MM.1S (cell line): ENCODE data around the gene TMEM106C.

Source experiments
- DNase-seq: peaks from one replicate; pipeline ENCODE4 v3.0.0-alpha.2; 2015
- H2AFZ ChIP-seq: fragments of 300-600 bp; sonication (generic); 2 replicates; pipeline ENCODE4 v1.6.0; 2016; ENCODE audit warnings: antibody characterized with exemption, low read length
- H3F3A ChIP-seq: fragments of 300-600 bp; sonication (generic); 2 replicates; pipeline ENCODE4 v1.6.1; 2016; ENCODE audit warnings: mild to moderate bottlenecking, antibody characterized with exemption, low read length, moderate library complexity, mixed read lengths; ENCODE audit not compliant: insufficient read depth
- H3K27ac ChIP-seq: fragments of 300-600 bp; sonication (generic); 2 replicates; pipeline ENCODE4 v1.5.1; 2016; ENCODE audit warnings: mild to moderate bottlenecking, low read length
- H3K27me3 ChIP-seq: fragments of 300-600 bp; sonication (generic); replicated peaks from 2 replicates; pipeline ENCODE4 v1.6.0; 2016; ENCODE audit warnings: low read length; ENCODE audit not compliant: insufficient read depth
- H3K36me3 ChIP-seq: fragments of 300-600 bp; sonication (generic); replicated peaks from 2 replicates; pipeline ENCODE4 v1.6.1; 2016; ENCODE audit warnings: mild to moderate bottlenecking, low read length, mixed read lengths; ENCODE audit not compliant: insufficient read depth
- H3K4me1 ChIP-seq: fragments of 300-600 bp; sonication (generic); 2 replicates; pipeline ENCODE4 v1.6.1; 2016; ENCODE audit warnings: low read length, mixed read lengths
- H3K4me2 ChIP-seq: fragments of 300-600 bp; sonication (generic); 2 replicates; pipeline ENCODE4 v1.6.0; 2016; ENCODE audit warnings: low read depth, low read length
- H3K4me3 ChIP-seq: fragments of 300-600 bp; sonication (generic); 2 replicates; pipeline ENCODE4 v1.5.1; 2016; ENCODE audit warnings: low read length, mixed read lengths
- H3K79me2 ChIP-seq: fragments of 300-600 bp; sonication (generic); 2 replicates; pipeline ENCODE4 v1.6.1; 2016; ENCODE audit warnings: mixed run types, low read length, mixed read lengths
- H3K9ac ChIP-seq: fragments of 300-600 bp; sonication (generic); 2 replicates; pipeline ENCODE4 v1.6.1; 2016; ENCODE audit warnings: low read length, mixed read lengths
- H3K9me2 ChIP-seq: fragments of 300-600 bp; sonication (generic); replicated peaks from 2 replicates; pipeline ENCODE4 v1.6.1; 2016; ENCODE audit warnings: mild to moderate bottlenecking, low read length, mixed read lengths; ENCODE audit not compliant: insufficient read depth
- H3K9me3 ChIP-seq: fragments of 300-600 bp; sonication (generic); replicated peaks from 2 replicates; pipeline ENCODE4 v1.6.1; 2016; ENCODE audit warnings: mild to moderate bottlenecking, low read length, mixed read lengths; ENCODE audit not compliant: insufficient read depth
- H4K20me1 ChIP-seq: fragments of 300-600 bp; sonication (generic); 2 replicates; pipeline ENCODE4 v1.6.1; 2016; ENCODE audit warnings: mild to moderate bottlenecking, low read length, moderate library complexity, mixed read lengths; ENCODE audit not compliant: insufficient read depth
- CTCF ChIP-seq: fragments of 300-600 bp; sonication (generic); IDR thresholded peaks from 2 replicates; pipeline ENCODE4 v1.5.1; 2016; ENCODE audit warnings: antibody characterized with exemption, low read length, mixed read lengths
- EZH2 ChIP-seq: fragments of 300-600 bp; sonication (generic); optimal IDR thresholded peaks from 2 replicates; pipeline ENCODE3; 2017; ENCODE audit warnings: low read depth, mild to moderate bottlenecking, antibody characterized with exemption, low read length, mixed read lengths
- EZH2phosphoT487 ChIP-seq: fragments of 300-600 bp; sonication (generic); IDR thresholded peaks from 2 replicates; pipeline ENCODE4 v1.6.1; 2018; ENCODE audit warnings: antibody characterized with exemption, low read length

TMEM106C gene

DNA sequence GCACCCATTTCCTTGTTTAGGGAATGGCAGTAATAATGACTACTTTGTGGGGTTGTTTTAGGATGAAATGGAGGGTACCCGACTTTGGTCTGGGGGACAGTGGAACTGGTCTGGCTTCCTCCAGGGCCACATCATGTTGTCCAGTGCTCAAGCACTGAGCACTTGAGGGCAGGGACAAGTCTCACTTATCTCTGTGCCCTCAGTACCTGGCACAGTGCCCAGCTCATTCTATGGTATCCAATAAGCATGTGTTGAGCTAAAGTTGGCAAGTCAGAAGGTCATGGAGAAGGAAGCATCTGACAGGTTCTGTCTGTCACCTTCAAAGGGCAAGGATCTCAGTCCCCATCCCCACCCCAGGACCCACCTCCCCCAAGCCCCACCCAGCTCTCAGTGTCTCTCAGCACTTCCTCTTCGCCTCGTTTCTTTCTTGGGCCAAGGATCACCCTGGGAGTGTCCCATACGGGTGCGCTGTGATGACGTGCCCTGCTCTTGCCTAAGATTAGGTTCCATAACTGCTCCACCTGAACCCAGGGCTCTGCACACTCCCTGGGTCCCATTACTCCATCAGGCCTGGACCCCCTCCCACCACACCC lies 24.3 kb upstream of the TMEM106C start:
- Histone ChIP-seq H3K36me3 (no peaks in the 10 kb centered on the region), H3K9ac (no peak overlapping the region), H3K27ac (no peak overlapping the region), H3K27me3 (no peaks in the 10 kb centered on the region), H3K79me2 (no peaks in the 10 kb centered on the region), H3K9me2 (no peaks in the 10 kb centered on the region), H2AFZ (no peak overlapping the region), H3F3A (no peaks in the 10 kb centered on the region), H3K4me2 (no peak overlapping the region), H3K4me3 (no peak overlapping the region), H4K20me1 (no peaks in the 10 kb centered on the region), H3K9me3 (no peaks in the 10 kb centered on the region), H3K4me1 (no peaks in the 10 kb centered on the region)
- TF ChIP-seq EZH2 = no peak
- TF ChIP-seq EZH2phosphoT487 = no peak
- no peak for TF ChIP-seq CTCF
- DNase-seq = no peak

DNA sequence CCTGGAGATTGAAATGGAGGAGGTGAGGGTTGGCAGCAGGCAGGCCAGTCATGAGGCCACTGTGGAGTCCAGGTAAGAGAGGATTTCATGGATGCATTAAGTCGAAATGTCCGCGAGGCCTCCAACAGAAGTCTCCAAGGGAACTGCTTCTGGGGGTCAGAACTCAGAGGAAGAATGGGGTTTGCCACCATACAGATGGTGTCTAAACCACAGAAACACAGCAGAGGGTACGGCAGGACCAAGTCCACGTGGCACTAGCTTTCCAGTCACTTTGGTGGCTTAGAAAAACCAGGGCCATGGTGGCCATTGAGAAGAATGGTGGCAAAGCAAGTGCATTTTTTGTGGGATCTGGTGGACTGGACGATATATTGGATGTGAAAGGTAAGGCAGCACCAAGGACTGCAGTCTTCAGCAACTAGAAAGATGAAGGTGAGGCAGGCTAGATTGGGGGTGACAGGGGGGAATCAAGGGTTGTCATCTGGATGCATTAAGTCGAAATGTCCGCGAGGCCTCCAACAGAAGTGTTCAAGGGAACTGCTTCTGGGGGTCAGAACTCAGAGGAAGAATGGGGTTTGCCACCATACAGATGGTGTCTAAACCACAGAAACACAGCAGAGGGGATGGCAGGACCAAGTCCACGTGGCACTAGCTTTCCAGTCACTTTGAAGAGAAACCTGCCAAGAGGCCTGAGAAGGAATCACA lies 22.5 kb upstream of the TMEM106C start:
- H2AFZ ChIP-seq = no peak overlapping the region
- no peaks in the 10 kb centered on the region for H3K4me1 ChIP-seq
- no peaks in the 10 kb centered on the region for H3K36me3 ChIP-seq
- H3K9me3 ChIP-seq = no peaks in the 10 kb centered on the region
- no peak for TF ChIP-seq CTCF
- no peak for TF ChIP-seq EZH2
- TF ChIP-seq EZH2phosphoT487 = no peak
- no peak overlapping the region for H3K4me3 ChIP-seq
- H3K79me2 ChIP-seq = no peaks in the 10 kb centered on the region
- H3K9me2 ChIP-seq = no peaks in the 10 kb centered on the region
- H3F3A ChIP-seq = no peaks in the 10 kb centered on the region
- no peaks in the 10 kb centered on the region for H4K20me1 ChIP-seq
- no peak for DNase-seq
- no peak overlapping the region for H3K27ac ChIP-seq
- no peak overlapping the region for H3K9ac ChIP-seq
- H3K27me3 ChIP-seq = no peaks in the 10 kb centered on the region
- no peak overlapping the region for H3K4me2 ChIP-seq

DNA sequence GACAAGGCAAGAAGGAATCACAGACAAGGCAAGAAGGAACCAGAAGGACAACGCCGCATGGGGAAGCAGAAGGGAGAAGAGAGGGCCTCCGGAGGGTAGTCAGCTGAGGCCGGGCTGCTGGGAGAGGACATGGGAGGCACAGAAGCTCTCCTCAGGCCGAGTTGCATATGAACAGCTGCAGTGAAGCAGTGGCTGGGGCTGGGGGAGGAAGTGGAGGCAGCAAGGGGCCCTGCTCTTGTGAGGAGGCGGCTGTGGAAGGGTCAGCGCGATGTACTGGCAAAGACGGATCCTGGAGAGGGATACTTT lies 22.0 kb upstream of the TMEM106C start:
- no peak overlapping the region for H3K27ac ChIP-seq
- H3K4me1 ChIP-seq = no peaks in the 10 kb centered on the region
- no peaks in the 10 kb centered on the region for H3K79me2 ChIP-seq
- no peaks in the 10 kb centered on the region for H3F3A ChIP-seq
- TF ChIP-seq CTCF = no peak
- H2AFZ ChIP-seq = no peak overlapping the region
- no peak for DNase-seq
- no peaks in the 10 kb centered on the region for H3K9me3 ChIP-seq
- no peak overlapping the region for H3K9ac ChIP-seq
- H3K27me3 ChIP-seq = no peaks in the 10 kb centered on the region
- H3K36me3 ChIP-seq = no peaks in the 10 kb centered on the region
- no peaks in the 10 kb centered on the region for H3K9me2 ChIP-seq
- H4K20me1 ChIP-seq = no peaks in the 10 kb centered on the region
- no peak overlapping the region for H3K4me3 ChIP-seq
- no peak overlapping the region for H3K4me2 ChIP-seq
